Measurements from ENCODE around the gene CSF3R.
A peak's percentile ranks its signal among the peaks of the same experiment; 100 is the strongest.

The CSF3R gene

GRCh38 chr1:36457691-36458090 lies 25.0 kb downstream of the CSF3R start:
- DNase-seq (ENCODE audit: low read depth, low spot score), result no peak

GRCh38 chr1:36456391-36456928 lies 26.3 kb downstream of the CSF3R start:
- no peak for DNase-seq (ENCODE audit: low read depth, low spot score)

- DNase-seq (ENCODE audit: low read depth, low spot score), result no peak
Observed at GRCh38 chr1:36455386-36455785, 27.3 kb downstream of the CSF3R start.

GRCh38 chr1:36453600-36454388 lies 28.9 kb downstream of the CSF3R start:
- no peak for DNase-seq (ENCODE audit: low read depth, low spot score)

- no peak for DNase-seq (ENCODE audit: low read depth, low spot score)
Observed at GRCh38 chr1:36453051-36453450, 29.7 kb downstream of the CSF3R start.

GRCh38 chr1:36450919-36451305 lies 31.8 kb downstream of the CSF3R start:
- no peak for DNase-seq (ENCODE audit: low read depth, low spot score)

GRCh38 chr1:36450270-36450918 lies 32.3 kb downstream of the CSF3R start, which contains the start of gene OSCP1:
Gene OSCP1 (minus strand): TSS chr1:36450451. CDS start chr1:36450369, 82 bp downstream.
- DNase-seq (ENCODE audit: low read depth, low spot score), result peak; percentile 80

- no peak for DNase-seq (ENCODE audit: low read depth, low spot score)
Observed at GRCh38 chr1:36448530-36449056, 34.1 kb downstream of the CSF3R start.

- DNase-seq (ENCODE audit: low read depth, low spot score), result no peak
Observed at GRCh38 chr1:36447450-36447849, 35.3 kb downstream of the CSF3R start.

- DNase-seq (ENCODE audit: low read depth, low spot score), result no peak
Observed at GRCh38 chr1:36446746-36447145, 36.0 kb downstream of the CSF3R start.

- no peak for DNase-seq (ENCODE audit: low read depth, low spot score)
Observed at GRCh38 chr1:36446271-36446670, 36.4 kb downstream of the CSF3R start.

- no peak for DNase-seq (ENCODE audit: low read depth, low spot score)
Observed at GRCh38 chr1:36443297-36443696, 39.4 kb downstream of the CSF3R start.

- no peak for DNase-seq (ENCODE audit: low read depth, low spot score)
Observed at GRCh38 chr1:36442337-36442736, 40.4 kb downstream of the CSF3R start.

- no peak for DNase-seq (ENCODE audit: low read depth, low spot score)
Observed at GRCh38 chr1:36440646-36441045, 42.1 kb downstream of the CSF3R start.

- DNase-seq (ENCODE audit: low read depth, low spot score), result no peak
Observed at GRCh38 chr1:36440044-36440443, 42.7 kb downstream of the CSF3R start.

- DNase-seq (ENCODE audit: low read depth, low spot score), result no peak
Observed at GRCh38 chr1:36438715-36439114, 44.0 kb downstream of the CSF3R start.

GRCh38 chr1:36436821-36437220 lies 45.9 kb downstream of the CSF3R start:
- no peak for DNase-seq (ENCODE audit: low read depth, low spot score)

- DNase-seq (ENCODE audit: low read depth, low spot score), result no peak
Observed at GRCh38 chr1:36433102-36433501, 49.6 kb downstream of the CSF3R start.

- DNase-seq (ENCODE audit: low read depth, low spot score), result no peak
Observed at GRCh38 chr1:36432616-36433015, 50.1 kb downstream of the CSF3R start.

GRCh38 chr1:36425791-36426190 lies 56.9 kb downstream of the CSF3R start:
- DNase-seq (ENCODE audit: low read depth, low spot score), result no peak

- no peak for DNase-seq (ENCODE audit: low read depth, low spot score)
Observed at GRCh38 chr1:36421649-36422048, 61.1 kb downstream of the CSF3R start.

- no peak for DNase-seq (ENCODE audit: low read depth, low spot score)
Observed at GRCh38 chr1:36420836-36421317, 61.8 kb downstream of the CSF3R start.

Data from iPS DF 19.7 (cell line).